Subcutaneous adipose tissue (tissue), 4 donors: ENCODE results near the gene TNNT3. TPM values are rescaled to one million over a fixed set of nuclear protein-coding genes. Genes with fewer than 3 reads are reported as not detected.

ENCODE experiments used
- total RNA-seq, 4 donors: library from RNA; depleted of rRNA; stranded (reverse); fragments of >200 nt; gene quantifications; one replicate each; pipeline ENCODE4 v1.1.0, GENCODE V29; 2016
- TF ChIP-seq, protein P1 (sequence below): fragments of 450-650 bp; IDR thresholded peaks from one replicate; pipeline ENCODE4 v1.5.1; 2016; ENCODE audit warnings: low read depth, mild to moderate bottlenecking, control low read depth, antibody characterized with exemption, moderate library complexity

TNNT3 gene
- total RNA-seq, 4 donors from 2014 or later, result 7.7 to 29.0 (median 10.2) TPM

DNA sequence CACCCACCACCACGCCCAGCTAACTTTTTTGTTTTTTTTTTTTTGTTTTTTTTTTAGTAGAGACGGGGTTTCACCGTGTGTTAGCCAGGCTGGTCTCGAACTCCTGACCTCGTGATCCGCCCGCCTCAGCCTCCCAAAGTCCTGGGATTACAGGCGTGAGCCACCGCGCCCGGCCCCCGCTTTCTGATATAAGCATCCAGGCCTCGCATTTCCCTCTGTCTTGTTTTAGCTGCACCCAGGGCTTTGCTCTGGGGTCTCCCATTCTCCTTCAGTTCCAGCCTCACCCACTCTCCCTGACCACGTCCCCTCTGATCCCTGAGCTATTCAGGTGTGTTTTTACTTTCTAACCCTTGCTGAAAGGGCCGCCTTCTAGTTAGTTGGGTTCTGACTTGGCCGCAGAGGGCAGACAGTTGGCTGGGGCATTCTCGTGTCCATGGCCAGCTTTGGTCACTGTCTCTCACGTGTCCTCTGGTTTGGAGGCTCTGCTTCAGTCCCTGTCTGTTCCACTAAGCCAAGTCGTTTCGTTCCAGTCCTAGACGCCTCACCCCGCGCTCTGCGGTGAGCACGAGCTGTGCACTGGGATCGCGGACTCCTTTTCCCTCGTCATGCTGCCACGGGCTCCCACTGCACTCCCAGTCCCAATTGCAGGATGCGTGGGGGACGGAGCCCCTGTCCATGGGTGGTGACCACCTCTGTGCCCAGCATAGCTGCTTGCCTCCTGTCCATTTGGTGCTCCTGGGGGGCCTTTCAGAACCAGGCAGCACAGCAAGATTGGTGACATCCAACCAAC is 6.0 kb upstream of the TNNT3 start:
- TF ChIP-seq, protein P1, sequence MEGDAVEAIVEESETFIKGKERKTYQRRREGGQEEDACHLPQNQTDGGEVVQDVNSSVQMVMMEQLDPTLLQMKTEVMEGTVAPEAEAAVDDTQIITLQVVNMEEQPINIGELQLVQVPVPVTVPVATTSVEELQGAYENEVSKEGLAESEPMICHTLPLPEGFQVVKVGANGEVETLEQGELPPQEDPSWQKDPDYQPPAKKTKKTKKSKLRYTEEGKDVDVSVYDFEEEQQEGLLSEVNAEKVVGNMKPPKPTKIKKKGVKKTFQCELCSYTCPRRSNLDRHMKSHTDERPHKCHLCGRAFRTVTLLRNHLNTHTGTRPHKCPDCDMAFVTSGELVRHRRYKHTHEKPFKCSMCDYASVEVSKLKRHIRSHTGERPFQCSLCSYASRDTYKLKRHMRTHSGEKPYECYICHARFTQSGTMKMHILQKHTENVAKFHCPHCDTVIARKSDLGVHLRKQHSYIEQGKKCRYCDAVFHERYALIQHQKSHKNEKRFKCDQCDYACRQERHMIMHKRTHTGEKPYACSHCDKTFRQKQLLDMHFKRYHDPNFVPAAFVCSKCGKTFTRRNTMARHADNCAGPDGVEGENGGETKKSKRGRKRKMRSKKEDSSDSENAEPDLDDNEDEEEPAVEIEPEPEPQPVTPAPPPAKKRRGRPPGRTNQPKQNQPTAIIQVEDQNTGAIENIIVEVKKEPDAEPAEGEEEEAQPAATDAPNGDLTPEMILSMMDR, result no peak

- TF ChIP-seq, protein P1, result no peak
Measured at GRCh38 chr11:1915795-1916131, 3.7 kb upstream of the TNNT3 start.

GRCh38 chr11:1916132-1916985 is 3.1 kb upstream of the TNNT3 start:
- TF ChIP-seq, protein P1, result no peak

- TF ChIP-seq, protein P1, result no peak
Measured at GRCh38 chr11:1916986-1917522, 2.4 kb upstream of the TNNT3 start.

- TF ChIP-seq, protein P1, result no peak
Measured at GRCh38 chr11:1917523-1918435, 1.7 kb upstream of the TNNT3 start.

DNA sequence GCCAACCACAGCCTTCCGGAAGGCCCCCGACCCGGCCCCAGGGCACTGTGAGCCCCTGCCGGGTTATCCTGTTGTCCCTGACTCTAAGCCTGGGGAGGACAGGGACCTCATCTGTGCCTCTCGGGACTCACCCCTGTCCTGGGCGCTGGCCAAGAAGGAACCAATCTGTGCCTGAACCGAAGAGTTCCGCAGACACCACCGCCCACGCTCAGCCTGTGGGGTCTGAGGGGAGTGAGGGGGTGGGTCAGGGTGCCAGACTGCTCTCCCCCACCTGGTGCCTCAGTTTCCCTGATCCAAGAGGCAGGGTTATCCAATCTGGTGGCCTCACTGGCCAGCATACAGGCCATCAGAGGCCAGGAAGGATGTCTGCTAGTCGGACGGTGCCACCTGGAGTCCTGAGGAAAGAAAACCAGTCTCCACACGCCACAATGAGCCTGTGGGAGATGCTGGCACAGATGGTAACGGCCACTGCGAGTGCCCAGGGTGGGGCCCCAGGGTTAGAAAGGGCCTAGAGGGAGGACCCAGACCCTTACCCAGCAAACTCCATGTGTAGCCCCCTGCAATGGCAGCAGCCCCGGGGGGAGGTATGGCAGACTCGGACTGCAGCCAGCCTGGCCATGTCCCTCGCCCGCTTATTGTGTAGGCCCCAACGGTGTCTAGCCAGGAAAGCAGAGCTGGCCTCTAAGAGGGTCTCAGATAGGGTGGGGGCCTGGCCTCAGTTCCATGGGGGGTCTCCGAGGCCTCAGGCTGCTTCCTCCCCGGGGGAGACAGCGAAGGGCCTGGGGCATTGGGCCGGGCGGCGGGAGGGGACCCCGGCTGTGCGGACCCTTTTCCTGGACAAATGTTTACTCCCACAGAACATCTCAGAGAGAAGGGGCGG is 827 bp upstream of the TNNT3 start:
- TF ChIP-seq, protein P1, result no peak
